Measurements from ENCODE around the gene ATP9A. TPM values are rescaled to one million over a fixed set of nuclear protein-coding genes. Genes with fewer than 3 reads are reported as not detected.
A peak's percentile ranks its signal among the peaks of the same experiment; 100 is the strongest.

The ATP9A gene
- polyA plus RNA-seq, 1 donor (not counting 4 experiments of a cell fraction or from before 2014, with no cell fraction given): 5.8 TPM

GRCh38 chr20:51661609-51662178 lies 106.5 kb downstream of the ATP9A start:
- Histone ChIP-seq H3K4me2 (ENCODE audit: control insufficient read depth, extremely low read depth, insufficient read depth, low read depth, low read length) (no peak overlapping the region), H4K20me1 (ENCODE audit: control insufficient read depth, extremely low read depth, insufficient read depth, low read length) (no peaks in the 10 kb centered on the region), H3K27me3 (ENCODE audit: control insufficient read depth, extremely low read depth, insufficient read depth, low read length) (peaks cover 3% of the 10 kb centered on the region), H3K4me1 (ENCODE audit: control insufficient read depth, extremely low read depth, insufficient read depth, low read length) (peaks cover 23% of the 10 kb centered on the region), H3K9ac (ENCODE audit: control insufficient read depth, extremely low read depth, insufficient read depth, low read length) (no peak overlapping the region), H3K9me3 (ENCODE audit: control insufficient read depth, low read depth, low read length) (no peaks in the 10 kb centered on the region), H3K36me3 (ENCODE audit: control insufficient read depth in 2 of 2, extremely low read depth in 1 of 2, insufficient read depth in 2 of 2, low read length in 2 of 2) (no peaks in the 10 kb centered on the region), H3K4me3 (ENCODE audit: control insufficient read depth in 2 of 3, extremely low read depth in 1 of 3, insufficient read depth in 2 of 3, low read depth in 1 of 3, low read length in 3 of 3) (no peak overlapping the region), H3K27ac (ENCODE audit: control insufficient read depth, insufficient read depth, low read length) (no peak overlapping the region), H3K79me2 (ENCODE audit: control insufficient read depth, insufficient read depth, low read length) (no peaks in the 10 kb centered on the region), H2AFZ (ENCODE audit: control insufficient read depth, low read length) (no peak overlapping the region), H3K9me1 (ENCODE audit: control insufficient read depth, extremely low read depth, insufficient read depth, low read length) (no peaks in the 10 kb centered on the region)
- no peak for DNase-seq (ENCODE audit: low read depth, low spot score)
- peak; percentile 13 for FAIRE-seq
- dilution Hi-C loops (cut with MboI; ENCODE audit: extremely low pct_ligation_motif_present, low sequenced_read_pairs): no loop called here
- TF ChIP-seq CTCF (optimal IDR thresholded peaks at IDR 0.05 in 1 of 3, IDR thresholded peaks at IDR 0.05 in 1 of 3, conservative IDR thresholded peaks at IDR 0.05 in 1 of 3; ENCODE audit: extremely low read depth in 1 of 3, insufficient read depth in 2 of 3, low read length in 3 of 3) (no peak), EZH2 (IDR thresholded peaks at IDR 0.05; ENCODE audit: low read length) (no peak)

GRCh38 chr20:51660672-51661608 lies 107.2 kb downstream of the ATP9A start:
- H2AFZ ChIP-seq (ENCODE audit: control insufficient read depth, low read length): no peak overlapping the region

More at GRCh38 chr20:51660672-51661608, 107.2 kb downstream of the ATP9A start:
- dilution Hi-C loops (cut with MboI; ENCODE audit: extremely low pct_ligation_motif_present, low sequenced_read_pairs): no loop called here
- no peak for TF ChIP-seq CTCF (optimal IDR thresholded peaks at IDR 0.05 in 1 of 3, IDR thresholded peaks at IDR 0.05 in 1 of 3, conservative IDR thresholded peaks at IDR 0.05 in 1 of 3; ENCODE audit: extremely low read depth in 1 of 3, insufficient read depth in 2 of 3, low read length in 3 of 3)
- no peak for TF ChIP-seq EZH2 (IDR thresholded peaks at IDR 0.05; ENCODE audit: low read length)
- no peak overlapping the region for H3K4me3 ChIP-seq (ENCODE audit: control insufficient read depth in 2 of 3, extremely low read depth in 1 of 3, insufficient read depth in 2 of 3, low read depth in 1 of 3, low read length in 3 of 3)
- DNase-seq (ENCODE audit: low read depth, low spot score) (no peak), FAIRE-seq (no peak)
- H3K27ac ChIP-seq (ENCODE audit: control insufficient read depth, insufficient read depth, low read length): no peak overlapping the region
- H3K79me2 ChIP-seq (ENCODE audit: control insufficient read depth, insufficient read depth, low read length): no peaks in the 10 kb centered on the region
- no peaks in the 10 kb centered on the region for H3K36me3 ChIP-seq (ENCODE audit: control insufficient read depth in 2 of 2, extremely low read depth in 1 of 2, insufficient read depth in 2 of 2, low read length in 2 of 2)
- peaks cover 21% of the 10 kb centered on the region for H3K4me1 ChIP-seq (ENCODE audit: control insufficient read depth, extremely low read depth, insufficient read depth, low read length)
- peak overlapping the region; percentile 40 for H3K4me2 ChIP-seq (ENCODE audit: control insufficient read depth, extremely low read depth, insufficient read depth, low read depth, low read length)
- peaks cover 3% of the 10 kb centered on the region for H3K27me3 ChIP-seq (ENCODE audit: control insufficient read depth, extremely low read depth, insufficient read depth, low read length)
- H3K9ac ChIP-seq (ENCODE audit: control insufficient read depth, extremely low read depth, insufficient read depth, low read length): no peak overlapping the region
- no peaks in the 10 kb centered on the region for H3K9me1 ChIP-seq (ENCODE audit: control insufficient read depth, extremely low read depth, insufficient read depth, low read length)
- H3K9me3 ChIP-seq (ENCODE audit: control insufficient read depth, low read depth, low read length): no peaks in the 10 kb centered on the region
- no peaks in the 10 kb centered on the region for H4K20me1 ChIP-seq (ENCODE audit: control insufficient read depth, extremely low read depth, insufficient read depth, low read length)
